Endothelial cell of umbilical vein (primary cell): ENCODE data around the gene AP3S1. TPM values are rescaled to one million over a fixed set of nuclear protein-coding genes. Genes with fewer than 3 reads are reported as not detected.

Source experiments
- BruUV-seq: library from RNA; stranded (reverse); fragments of 400-500 nt; replicated peaks from 2 replicates; lab custom pipeline; 2021; lab: Mats Ljungman, UMichigan
- CTCF ChIA-PET: fragments of 300-600, 350-600 bp; sonication (Branson Sonifier 250); formaldehyde crosslinking; loops from one replicate; lab custom pipeline; 2021; ENCODE audit warnings: antibody characterized with exemption, inconsistent platforms; lab: Charles Lee
- POLR2A ChIA-PET: fragments of 300-600, 350-600 bp; sonication (Branson Sonifier 250); formaldehyde crosslinking; loops from one replicate; lab custom pipeline; 2021; ENCODE audit warnings: antibody characterized with exemption, inconsistent platforms; lab: Charles Lee
- DNase-seq: peaks from one replicate; pipeline ENCODE4 v3.0.0-alpha.2; 2011; ENCODE audit warnings: low read depth, low spot score
- FAIRE-seq: peaks from 2 replicates; lab custom pipeline; 2011; peaks lifted over from hg19 to GRCh38; lab: Jason Lieb, UNC
- H2AFZ ChIP-seq: 2 replicates; pipeline ENCODE4 v1.6.0; 2012; ENCODE audit warnings: low read depth, low read length, control low read depth, inconsistent platforms
- H3K27ac ChIP-seq: 2 replicates; pipeline ENCODE4 v1.5.1; 2011; ENCODE audit warnings: low read depth, mild to moderate bottlenecking, control low read depth, low read length, moderate library complexity; ENCODE audit not compliant: insufficient read depth
- H3K27me3 ChIP-seq, 2 experiments: 2 replicates each; pipeline versions ENCODE4 v1.6.0 to v1.6.1; 2011; ENCODE audit warnings: low read length in 2 of 2, mixed read lengths in 1 of 2; ENCODE audit not compliant: control insufficient read depth in 2 of 2, insufficient read depth in 2 of 2
- H3K36me3 ChIP-seq, 2 experiments: 2 replicates in 1 of 2; 3 replicates in 1 of 2; pipeline ENCODE4 v1.5.1; 2011; ENCODE audit warnings: low read length in 2 of 2, mild to moderate bottlenecking in 1 of 2, moderate library complexity in 1 of 2; ENCODE audit not compliant: control insufficient read depth in 2 of 2, insufficient read depth in 2 of 2; ENCODE audit errors: extremely low read depth in 1 of 2
- H3K4me1 ChIP-seq: 3 replicates; pipeline ENCODE4 v1.5.1; 2011; ENCODE audit warnings: mild to moderate bottlenecking, low read length; ENCODE audit not compliant: control insufficient read depth, insufficient read depth; ENCODE audit errors: extremely low read depth
- H3K4me2 ChIP-seq: 2 replicates; pipeline ENCODE4 v1.6.1; 2011; ENCODE audit warnings: low read length, control low read depth, mixed read lengths; ENCODE audit not compliant: insufficient read depth
- H3K4me3 ChIP-seq, 3 experiments: fragments of 200-600 bp in 1 of 3; sonication (generic), shearing (Covaris generic) in 1 of 3; replicated peaks in 1 of 3; 2 replicates each; pipeline ENCODE4 v1.5.1; 2011 to 2016; ENCODE audit warnings: control low read depth in 3 of 3, low read length in 3 of 3, mild to moderate bottlenecking in 2 of 3, inconsistent platforms in 1 of 3, low read depth in 1 of 3, moderate library complexity in 1 of 3; ENCODE audit not compliant: insufficient read depth in 1 of 3
- H3K79me2 ChIP-seq: 2 replicates; pipeline ENCODE4 v1.6.0; 2012; ENCODE audit warnings: low read length, inconsistent platforms; ENCODE audit not compliant: control insufficient read depth, insufficient read depth
- H3K9ac ChIP-seq: replicated peaks from 2 replicates; pipeline ENCODE3; 2011; ENCODE audit warnings: low read length, control low read depth; ENCODE audit not compliant: insufficient read depth; ENCODE audit errors: extremely low read depth
- H3K9me1 ChIP-seq: replicated peaks from 3 replicates; pipeline ENCODE4 v1.6.0; 2011; ENCODE audit warnings: mild to moderate bottlenecking, low read length; ENCODE audit not compliant: control insufficient read depth, insufficient read depth; ENCODE audit errors: extremely low read depth
- H3K9me3 ChIP-seq: replicated peaks from 2 replicates; pipeline ENCODE4 v1.5.1; 2012; ENCODE audit warnings: low read length, inconsistent platforms; ENCODE audit not compliant: control insufficient read depth, insufficient read depth
- H4K20me1 ChIP-seq: replicated peaks from 2 replicates; pipeline ENCODE3; 2011; ENCODE audit warnings: mild to moderate bottlenecking, low read length; ENCODE audit not compliant: control insufficient read depth, insufficient read depth; ENCODE audit errors: extremely low read depth
- FOS ChIP-seq: IDR thresholded peaks from 2 replicates; pipeline ENCODE4 v1.6.1; 2011; ENCODE audit warnings: mild to moderate bottlenecking, low read length, moderate library complexity, borderline replicate concordance; ENCODE audit not compliant: insufficient read depth
- GATA2 ChIP-seq: IDR thresholded peaks from 2 replicates; pipeline ENCODE4 v1.7.0; 2011; ENCODE audit warnings: low read depth, mild to moderate bottlenecking, moderate library complexity, mixed read lengths, low read length; ENCODE audit not compliant: insufficient read length, insufficient read depth
- MYC ChIP-seq: IDR thresholded peaks from one replicate; pipeline ENCODE4 v1.6.1; 2011; ENCODE audit warnings: mild to moderate bottlenecking, low read depth, low read length
- POLR2AphosphoS5 ChIP-seq: IDR thresholded peaks from 2 replicates; pipeline ENCODE4 v1.6.1; 2012; ENCODE audit warnings: low read depth, mild to moderate bottlenecking, control low read depth, low read length, moderate library complexity; ENCODE audit not compliant: insufficient read depth
- dilution Hi-C: fragments of 300-500 bp; cut with MboI; formaldehyde crosslinking; loops from one replicate; pipeline ENCODE4 v1.15.0; 2019; ENCODE audit warnings: low sequenced_read_pairs; ENCODE audit not compliant: extremely low pct_ligation_motif_present
- intact Hi-C: fragments of 100-400 bp; cut with micrococcal nuclease; formaldehyde crosslinking; loops from one replicate; pipeline ENCODE4 v1.10.0; 2022
- polyA plus RNA-seq, 4 experiments: library from polyadenylated mRNA; depleted of rRNA in 3 of 4; stranded (reverse) in 3 of 4; unstranded in 1 of 4; fragments of >200 nt; gene quantifications; 2 replicates each; pipeline versions ENCODE4 v1.2.1 to v1.2.3, GENCODE V29; 2011 to 2012; ENCODE audit warnings: missing spikeins in 1 of 4
- total RNA-seq: library from RNA; stranded (reverse); gene quantifications from 2 replicates; pipeline ENCODE4 v1.2.3, GENCODE V29; 2021
- TF ChIP-seq, protein P1 (sequence below), 2 donors: IDR thresholded peaks; 1 replicate in 1 of 2; 2 replicates in 1 of 2; pipeline ENCODE4 v1.5.1; 2011; ENCODE audit warnings: low read length in 2 of 2, mild to moderate bottlenecking in 2 of 2, moderate library complexity in 2 of 2, control low read depth in 1 of 2, inconsistent platforms in 1 of 2, low read depth in 1 of 2; ENCODE audit not compliant: insufficient read depth in 1 of 2; ENCODE audit errors: extremely low read depth in 1 of 2
- TF ChIP-seq, protein P2 (sequence below): IDR thresholded peaks from 2 replicates; pipeline ENCODE4 v1.6.1; 2011; ENCODE audit not compliant: insufficient read depth, insufficient read length

The AP3S1 gene
- total and polyA plus RNA-seq, 2 donors (not counting 3 experiments of a cell fraction or from before 2014, with no cell fraction given) = 26.5 to 85.7 TPM

DNA sequence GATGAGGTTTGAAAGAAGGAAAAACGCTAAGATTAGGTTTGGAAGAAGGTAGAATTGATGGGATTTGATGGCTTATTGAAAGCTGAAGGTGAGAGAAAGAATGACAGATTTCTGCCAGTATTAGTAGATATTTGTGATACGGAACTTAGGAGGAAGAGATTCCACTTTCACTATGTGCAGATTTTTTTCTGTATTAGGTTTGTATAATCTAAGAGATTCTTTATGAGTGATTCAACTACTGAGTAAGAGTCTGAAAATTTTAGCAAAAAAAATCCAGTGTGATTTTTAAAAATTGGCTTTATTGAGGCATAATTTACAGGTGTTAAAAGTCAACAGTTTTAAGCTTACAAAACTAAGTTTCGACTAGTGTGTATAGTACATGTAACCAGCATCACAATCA, 54.1 kb downstream of the AP3S1 start:
- Histone ChIP-seq H3K79me2 (no peaks in the 10 kb centered on the region), H3K4me1 (no peaks in the 10 kb centered on the region), H3K4me3 (no peak overlapping the region), H3K4me2 (peak overlapping the region; percentile 41), H3K27ac (no peak overlapping the region), H4K20me1 (no peaks in the 10 kb centered on the region), H3K9ac (no peak overlapping the region), H3K9me1 (no peaks in the 10 kb centered on the region), H3K27me3 (no peaks in the 10 kb centered on the region), H3K36me3 (no peaks in the 10 kb centered on the region), H3K9me3 (no peaks in the 10 kb centered on the region), H2AFZ (no peak overlapping the region)
- CTCF ChIA-PET = interaction anchor here (1.2 to 1.9 kb wide), 2 partner anchors 8 to 173 kb away, joined by 4 to 6 read pairs; no protein-coding TSS in a partner anchor
- intact Hi-C loops (no loop called here), dilution Hi-C loops (no loop called here)
- TF ChIP-seq GATA2 (no peak), POLR2AphosphoS5 (no peak), MYC (no peak), FOS (no peak)
- TF ChIP-seq, protein P1, sequence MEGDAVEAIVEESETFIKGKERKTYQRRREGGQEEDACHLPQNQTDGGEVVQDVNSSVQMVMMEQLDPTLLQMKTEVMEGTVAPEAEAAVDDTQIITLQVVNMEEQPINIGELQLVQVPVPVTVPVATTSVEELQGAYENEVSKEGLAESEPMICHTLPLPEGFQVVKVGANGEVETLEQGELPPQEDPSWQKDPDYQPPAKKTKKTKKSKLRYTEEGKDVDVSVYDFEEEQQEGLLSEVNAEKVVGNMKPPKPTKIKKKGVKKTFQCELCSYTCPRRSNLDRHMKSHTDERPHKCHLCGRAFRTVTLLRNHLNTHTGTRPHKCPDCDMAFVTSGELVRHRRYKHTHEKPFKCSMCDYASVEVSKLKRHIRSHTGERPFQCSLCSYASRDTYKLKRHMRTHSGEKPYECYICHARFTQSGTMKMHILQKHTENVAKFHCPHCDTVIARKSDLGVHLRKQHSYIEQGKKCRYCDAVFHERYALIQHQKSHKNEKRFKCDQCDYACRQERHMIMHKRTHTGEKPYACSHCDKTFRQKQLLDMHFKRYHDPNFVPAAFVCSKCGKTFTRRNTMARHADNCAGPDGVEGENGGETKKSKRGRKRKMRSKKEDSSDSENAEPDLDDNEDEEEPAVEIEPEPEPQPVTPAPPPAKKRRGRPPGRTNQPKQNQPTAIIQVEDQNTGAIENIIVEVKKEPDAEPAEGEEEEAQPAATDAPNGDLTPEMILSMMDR (IDR thresholded peaks at IDR 0.05; ENCODE audit: extremely low read depth in 1 of 2, insufficient read depth in 1 of 2, low read depth in 1 of 2, low read length in 2 of 2) = no peak
- TF ChIP-seq, protein P2, sequence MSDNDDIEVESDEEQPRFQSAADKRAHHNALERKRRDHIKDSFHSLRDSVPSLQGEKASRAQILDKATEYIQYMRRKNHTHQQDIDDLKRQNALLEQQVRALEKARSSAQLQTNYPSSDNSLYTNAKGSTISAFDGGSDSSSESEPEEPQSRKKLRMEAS = no peak
- no TSS peak for BruUV-seq
- DNase-seq (no peak), FAIRE-seq (no peak)
- POLR2A ChIA-PET = no interaction called here
